Liver (tissue), 9 donors: ENCODE results near the gene LSM12. TPM values are rescaled to one million over a fixed set of nuclear protein-coding genes. Genes with fewer than 3 reads are reported as not detected.

Source experiments
- DNase-seq: peaks from one replicate; pipeline ENCODE4 v3.0.0-alpha.2; 2017; ENCODE audit warnings: low spot score
- H3K27ac ChIP-seq, 2 donors: one replicate each; pipeline ENCODE4 v1.7.0; 2013; ENCODE audit warnings: inconsistent platforms in 2 of 2, low read length in 2 of 2, control low read depth in 1 of 2, low read depth in 1 of 2, mild to moderate bottlenecking in 1 of 2
- H3K27me3 ChIP-seq, 4 donors: one replicate each; pipeline versions ENCODE4 v1.6.1 to v1.7.0; 2013; ENCODE audit warnings: low read length in 3 of 4, inconsistent platforms in 1 of 4, mild to moderate bottlenecking in 1 of 4, moderate library complexity in 1 of 4; ENCODE audit not compliant: control insufficient read depth in 4 of 4, insufficient read depth in 4 of 4
- H3K36me3 ChIP-seq, 4 donors: one replicate each; pipeline versions ENCODE4 v1.6.1 to v1.7.0; 2013; ENCODE audit warnings: low read length in 3 of 4, mild to moderate bottlenecking in 3 of 4, low read depth in 1 of 4, moderate library complexity in 1 of 4; ENCODE audit not compliant: control insufficient read depth in 4 of 4, insufficient read depth in 3 of 4
- H3K4me1 ChIP-seq, 4 donors: one replicate each; pipeline versions ENCODE4 v1.6.1 to v1.7.0; 2013; ENCODE audit warnings: low read length in 3 of 4, mild to moderate bottlenecking in 3 of 4, moderate library complexity in 1 of 4; ENCODE audit not compliant: control insufficient read depth in 4 of 4, insufficient read depth in 4 of 4
- H3K4me3 ChIP-seq, 3 donors: one replicate each; pipeline versions ENCODE4 v1.6.1 to v1.7.0; 2013; ENCODE audit warnings: low read length in 3 of 3, control low read depth in 1 of 3, low read depth in 1 of 3, mild to moderate bottlenecking in 1 of 3
- H3K9ac ChIP-seq, 2 donors: one replicate each; pipeline ENCODE4 v1.7.0; 2013; ENCODE audit warnings: low read length in 2 of 2, mild to moderate bottlenecking in 2 of 2, moderate library complexity in 2 of 2, control low read depth in 1 of 2, low read depth in 1 of 2
- H3K9me3 ChIP-seq, 4 donors: one replicate each; pipeline versions ENCODE4 v1.6.1 to v1.7.0; 2013; ENCODE audit warnings: low read length in 3 of 4; ENCODE audit not compliant: control insufficient read depth in 4 of 4
- CTCF ChIP-seq: fragments of 150-350 bp; IDR thresholded peaks from 2 replicates; pipeline ENCODE4 v1.5.1; 2017; ENCODE audit warnings: improper control_type of control experiment, low read depth, low read length; ENCODE audit not compliant: missing input control
- EGR1 ChIP-seq, 2 donors: IDR thresholded peaks; 2 replicates each; pipeline ENCODE4 v1.6.1; 2016 to 2018; ENCODE audit warnings: antibody characterized with exemption in 2 of 2, low read depth in 2 of 2
- FOXA1 ChIP-seq: IDR thresholded peaks from 2 replicates; pipeline ENCODE4 v1.6.1; 2016; ENCODE audit warnings: antibody characterized with exemption
- FOXA2 ChIP-seq: IDR thresholded peaks from 2 replicates; pipeline ENCODE4 v1.6.1; 2016; ENCODE audit warnings: antibody characterized with exemption
- GABPA ChIP-seq, 2 donors: IDR thresholded peaks in 1 of 2; conservative IDR thresholded peaks in 1 of 2; 2 replicates each; pipeline ENCODE4 v1.6.1; 2016; ENCODE audit warnings: antibody characterized with exemption in 2 of 2, mild to moderate bottlenecking in 1 of 2, moderate library complexity in 1 of 2
- HNF4A ChIP-seq, 2 donors: conservative IDR thresholded peaks; 2 replicates each; pipeline ENCODE4 v1.6.1; 2016; ENCODE audit warnings: antibody characterized with exemption in 2 of 2, mild to moderate bottlenecking in 2 of 2
- NR2F2 ChIP-seq: IDR thresholded peaks from 2 replicates; pipeline ENCODE4 v1.6.1; 2016; ENCODE audit warnings: antibody characterized with exemption
- RAD21 ChIP-seq, 2 donors: IDR thresholded peaks; 2 replicates each; pipeline ENCODE4 v1.6.1; 2016; ENCODE audit warnings: antibody characterized with exemption in 2 of 2, mild to moderate bottlenecking in 2 of 2
- REST ChIP-seq: IDR thresholded peaks from 2 replicates; pipeline ENCODE4 v1.6.1; 2016; ENCODE audit warnings: antibody characterized with exemption, mild to moderate bottlenecking
- RXRA ChIP-seq, 2 donors: IDR thresholded peaks; 2 replicates each; pipeline ENCODE4 v1.6.1; 2017 to 2018; ENCODE audit warnings: antibody characterized with exemption in 2 of 2, mild to moderate bottlenecking in 1 of 2
- WGBS: extraction: QIAGEN DNeasy Blood & Tissue Kit; methylation state at CpG from one replicate; pipeline ENCODE4 v1.1.7; 2013; 5-methylcytosine and 5-hydroxymethylcytosine counted together
- polyA plus RNA-seq, 2 donors: library from polyadenylated mRNA; stranded (reverse) in 1 of 2; unstranded in 1 of 2; fragments of 200-250 nt in 1 of 2; fragments of >200 nt in 1 of 2; fragmentation: Nextera tagmentation in 1 of 2; extraction: Ambion mirVana in 1 of 2; gene quantifications; one replicate each; pipeline versions ENCODE4 v1.2.1 to v1.2.3, GENCODE V29; 2013 to 2015
- total RNA-seq, 2 donors: library from RNA; depleted of rRNA; stranded (reverse); fragments of >200 nt; gene quantifications; one replicate each; pipeline ENCODE4 v1.2.3, GENCODE V29; 2014
- donor health status: healthy.
- donor health status: healthy.
- donor health status: healthy.
- donor health status: healthy.
- donor health status: healthy.

Gene LSM12
- total and polyA plus RNA-seq, 4 donors: 12.1 to 31.9 (median 15.1) TPM

- Histone ChIP-seq H3K4me1 (peaks cover 3 to 28% (median 21%) of the 10 kb centered on the region in 4 donors), H3K9me3 (no peaks in the 10 kb centered on the region), H3K9ac (no peak overlapping the region), H3K27ac (peak overlapping the region; percentile 40 to 54), H3K36me3 (peaks cover 0 to 34% (median 15%) of the 10 kb centered on the region in 4 donors), H3K4me3 (no peak overlapping the region), H3K27me3 (no peaks in the 10 kb centered on the region)
- WGBS: 77% methylated on average over 4 of the region's 4 CpGs
- DNase-seq: no peak
- TF ChIP-seq EGR1 (IDR thresholded peaks at IDR 0.05; ENCODE audit: low read depth in 2 of 2): no peak
- TF ChIP-seq GABPA (IDR thresholded peaks at IDR 0.05 in 1 of 2, conservative IDR thresholded peaks at IDR 0.05 in 1 of 2): no peak
- TF ChIP-seq HNF4A (conservative IDR thresholded peaks at IDR 0.05): no peak
- no peak for TF ChIP-seq FOXA1
- TF ChIP-seq CTCF: no peak
- no peak for TF ChIP-seq RAD21 (IDR thresholded peaks at IDR 0.05)
Measured at GRCh38 chr17:44077595-44077909, 11.1 kb upstream of the LSM12 start.

GRCh38 chr17:44076716-44077594, 10.5 kb upstream of the LSM12 start:
- H3K27ac ChIP-seq: peak overlapping the region; percentile 44 to 54
- H3K4me3 ChIP-seq: no peak overlapping the region
- DNase-seq: no peak
- 60% methylated on average over 6 of the region's 6 CpGs for WGBS
- no peak for TF ChIP-seq NR2F2
- TF ChIP-seq REST: no peak
- no peak for TF ChIP-seq CTCF
- peak in 1 of 2 donors; percentile 9 for TF ChIP-seq RXRA (IDR thresholded peaks at IDR 0.05)
- peak; percentile 41 for TF ChIP-seq HNF4A (conservative IDR thresholded peaks at IDR 0.05)
- peak in 1 of 2 donors; percentile 43 for TF ChIP-seq RAD21 (IDR thresholded peaks at IDR 0.05)
- TF ChIP-seq FOXA2: peak; percentile 72
- TF ChIP-seq FOXA1: peak; percentile 34
- H3K27me3 ChIP-seq: no peaks in the 10 kb centered on the region
- peaks cover 3 to 28% (median 22%) of the 10 kb centered on the region in 4 donors for H3K4me1 ChIP-seq
- no peaks in the 10 kb centered on the region for H3K9me3 ChIP-seq
- H3K36me3 ChIP-seq: peaks cover 0 to 29% (median 10%) of the 10 kb centered on the region in 4 donors
- H3K9ac ChIP-seq: no peak overlapping the region
